Natural killer cell (primary cell): ENCODE data around the gene NAV2. TPM values are rescaled to one million over a fixed set of nuclear protein-coding genes. Genes with fewer than 3 reads are reported as not detected.

Experiments
- ATAC-seq, 3 donors: fragments of 150-1000 bp in 2 of 3; fragments of 200-7000 bp in 1 of 3; cut with Tn5 transposase; 1 replicate in 1 of 3; 2 replicates in 2 of 3; pipeline ENCODE4 v1.10.0; 2021; ENCODE audit warnings: mild to moderate bottlenecking in 2 of 3, moderate library complexity in 2 of 3
- DNase-seq, 2 donors: peaks; one replicate each; pipeline versions ENCODE4 v3.0.0 to v3.0.0-alpha.2; 2013 to 2021; ENCODE audit warnings: mixed read lengths in 1 of 2
- H3K27ac ChIP-seq: one replicate; pipeline ENCODE4 v1.5.1; 2013; ENCODE audit warnings: mild to moderate bottlenecking, low read length
- H3K27me3 ChIP-seq: one replicate; pipeline ENCODE4 v1.6.1; 2013; ENCODE audit warnings: low read length; ENCODE audit not compliant: control insufficient read depth, insufficient read depth
- H3K36me3 ChIP-seq: one replicate; pipeline ENCODE4 v1.6.1; 2013; ENCODE audit warnings: low read length; ENCODE audit not compliant: control insufficient read depth, insufficient read depth
- H3K4me1 ChIP-seq: one replicate; pipeline ENCODE4 v1.6.1; 2013; ENCODE audit warnings: low read length; ENCODE audit not compliant: control insufficient read depth, insufficient read depth
- H3K4me3 ChIP-seq: one replicate; pipeline ENCODE4 v1.5.1; 2013; ENCODE audit warnings: low read length
- H3K9me3 ChIP-seq: one replicate; pipeline ENCODE4 v1.6.1; 2013; ENCODE audit warnings: low read length; ENCODE audit not compliant: control insufficient read depth, insufficient read depth
- H3K27ac Mint-ChIP-seq, 2 donors: one replicate each; pipeline ENCODE4 v1.8.0; 2022; ENCODE audit warnings: mild to moderate bottlenecking in 2 of 2, mixed read lengths in 2 of 2, moderate library complexity in 1 of 2
- H3K27me3 Mint-ChIP-seq, 2 donors: one replicate each; pipeline ENCODE4 v1.8.0; 2022; ENCODE audit warnings: low read depth in 2 of 2, mixed read lengths in 2 of 2
- H3K36me3 Mint-ChIP-seq: one replicate; pipeline ENCODE4 v1.8.0; 2022; ENCODE audit warnings: mixed read lengths
- H3K4me1 Mint-ChIP-seq, 2 donors: one replicate each; pipeline ENCODE4 v1.8.0; 2022; ENCODE audit warnings: mixed read lengths in 2 of 2
- H3K4me3 Mint-ChIP-seq: one replicate; pipeline ENCODE4 v1.8.0; 2022; ENCODE audit warnings: mild to moderate bottlenecking, moderate library complexity, mixed read lengths
- H3K9me3 Mint-ChIP-seq, 2 donors: one replicate each; pipeline ENCODE4 v1.8.0; 2022; ENCODE audit warnings: mixed read lengths in 2 of 2
- WGBS: methylation state at CpG from one replicate; pipeline ENCODE4 v1.1.7; 2013; ENCODE audit warnings: missing lambda C conversion rate; ENCODE audit not compliant: insufficient coverage; 5-methylcytosine and 5-hydroxymethylcytosine counted together
- intact Hi-C: fragments of 100-400 bp; cut with micrococcal nuclease; formaldehyde crosslinking; loops from one replicate; pipeline ENCODE4 v1.14.2; 2022
- total RNA-seq, 4 donors: library from RNA; stranded (reverse); fragments of 120-200 nt in 1 of 4; gene quantifications; one replicate each; pipeline versions ENCODE4 v1.2.3 to v1.2.4, GENCODE V29; 2013 to 2022
- TF ChIP-seq, protein P1 (sequence below): fragments of 200-600 bp; IDR thresholded peaks from one replicate; pipeline ENCODE4 v1.8.0; 2022; ENCODE audit warnings: antibody characterized with exemption

NAV2 gene
- total RNA-seq, 3 donors from 2014 or later (not counting 1 experiment from before 2014, with no cell fraction given) = 0.14 to 1.6 (median 0.43) TPM

DNA sequence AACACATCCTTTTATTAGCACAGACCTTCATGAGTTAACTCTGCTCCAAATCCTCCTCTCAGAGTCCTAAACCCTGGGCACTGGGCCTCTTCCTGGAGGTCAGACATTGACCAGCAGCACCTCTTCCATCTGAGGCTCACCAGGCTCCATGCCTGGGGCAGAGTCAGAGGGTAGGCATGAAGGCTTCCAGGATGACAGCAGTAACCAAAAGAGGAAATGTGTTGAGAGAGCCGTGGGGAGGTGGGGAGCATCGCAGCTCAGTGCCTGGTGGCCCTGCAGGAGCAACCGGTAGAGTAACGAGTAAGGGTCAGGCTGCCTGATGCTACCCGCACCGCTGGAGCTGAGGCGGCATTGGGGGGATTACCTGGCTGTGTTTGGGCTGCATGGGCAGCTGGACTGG is 9.4 kb upstream of the NAV2 start:
- no peak for DNase-seq

GRCh38 chr11:19704213-19704612 is 8.4 kb upstream of the NAV2 start:
- H3K9me3 ChIP-seq = no peaks in the 10 kb centered on the region
- Mint-ChIP-seq H3K4me1 (no peaks in the 10 kb centered on the region), H3K27ac (no peak overlapping the region), H3K9me3 (no peaks in the 10 kb centered on the region), H3K4me3 (no peak overlapping the region), H3K27me3 (peaks cover 17 to 35% of the 10 kb centered on the region in 2 donors), H3K36me3 (no peaks in the 10 kb centered on the region)
- TF ChIP-seq, protein P1, sequence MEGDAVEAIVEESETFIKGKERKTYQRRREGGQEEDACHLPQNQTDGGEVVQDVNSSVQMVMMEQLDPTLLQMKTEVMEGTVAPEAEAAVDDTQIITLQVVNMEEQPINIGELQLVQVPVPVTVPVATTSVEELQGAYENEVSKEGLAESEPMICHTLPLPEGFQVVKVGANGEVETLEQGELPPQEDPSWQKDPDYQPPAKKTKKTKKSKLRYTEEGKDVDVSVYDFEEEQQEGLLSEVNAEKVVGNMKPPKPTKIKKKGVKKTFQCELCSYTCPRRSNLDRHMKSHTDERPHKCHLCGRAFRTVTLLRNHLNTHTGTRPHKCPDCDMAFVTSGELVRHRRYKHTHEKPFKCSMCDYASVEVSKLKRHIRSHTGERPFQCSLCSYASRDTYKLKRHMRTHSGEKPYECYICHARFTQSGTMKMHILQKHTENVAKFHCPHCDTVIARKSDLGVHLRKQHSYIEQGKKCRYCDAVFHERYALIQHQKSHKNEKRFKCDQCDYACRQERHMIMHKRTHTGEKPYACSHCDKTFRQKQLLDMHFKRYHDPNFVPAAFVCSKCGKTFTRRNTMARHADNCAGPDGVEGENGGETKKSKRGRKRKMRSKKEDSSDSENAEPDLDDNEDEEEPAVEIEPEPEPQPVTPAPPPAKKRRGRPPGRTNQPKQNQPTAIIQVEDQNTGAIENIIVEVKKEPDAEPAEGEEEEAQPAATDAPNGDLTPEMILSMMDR = no peak
- H3K4me3 ChIP-seq = no peak overlapping the region
- H3K27ac ChIP-seq = no peak overlapping the region
- no peaks in the 10 kb centered on the region for H3K36me3 ChIP-seq
- no peak for ATAC-seq
- no peak for DNase-seq
- no CpG with 5 or more reads among the region's 1 CpG for WGBS
- intact Hi-C loops = no loop called here
- H3K4me1 ChIP-seq = no peaks in the 10 kb centered on the region
- no peaks in the 10 kb centered on the region for H3K27me3 ChIP-seq

More for the DNA sequence above, 9.4 kb upstream of the NAV2 start:
- H3K4me3 ChIP-seq = no peak overlapping the region
- intact Hi-C loops = no loop called here
- H3K4me1 ChIP-seq = no peaks in the 10 kb centered on the region
- Mint-ChIP-seq H3K36me3 (no peaks in the 10 kb centered on the region), H3K27ac (no peak overlapping the region), H3K9me3 (no peaks in the 10 kb centered on the region), H3K27me3 (peaks cover 16 to 42% of the 10 kb centered on the region in 2 donors), H3K4me1 (no peaks in the 10 kb centered on the region), H3K4me3 (no peak overlapping the region)
- no peak overlapping the region for H3K27ac ChIP-seq
- TF ChIP-seq, protein P1 = no peak
- ATAC-seq = no peak
- H3K9me3 ChIP-seq = no peaks in the 10 kb centered on the region
- H3K27me3 ChIP-seq = no peaks in the 10 kb centered on the region
- H3K36me3 ChIP-seq = no peaks in the 10 kb centered on the region
- WGBS = 66% methylated on average over 7 of the region's 7 CpGs

DNA sequence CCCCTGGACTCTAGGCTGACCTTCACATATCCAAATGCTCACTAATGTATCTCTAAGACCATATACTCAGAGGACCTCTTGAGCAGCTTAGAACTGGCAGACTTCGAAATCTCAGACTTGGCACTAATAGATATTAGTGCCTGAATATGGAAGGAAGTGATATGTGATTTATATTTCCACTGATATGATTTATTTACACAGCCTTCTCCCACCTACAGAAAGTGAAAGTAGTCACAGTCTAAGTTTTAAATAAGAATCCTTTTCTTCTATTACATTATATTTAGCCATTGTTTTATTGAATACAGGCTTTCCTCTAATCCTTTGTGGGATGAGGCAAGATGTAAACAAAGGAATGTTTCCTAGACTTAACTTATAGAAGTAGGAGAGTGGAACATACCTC is 6.7 kb upstream of the NAV2 start:
- DNase-seq (no peak), ATAC-seq (no peak)
- Histone ChIP-seq H3K4me1 (no peaks in the 10 kb centered on the region), H3K9me3 (no peaks in the 10 kb centered on the region), H3K27ac (no peak overlapping the region), H3K27me3 (no peaks in the 10 kb centered on the region), H3K36me3 (no peaks in the 10 kb centered on the region), H3K4me3 (no peak overlapping the region)
- intact Hi-C loops = no loop called here
- TF ChIP-seq, protein P1 = no peak
- Mint-ChIP-seq H3K4me3 (no peak overlapping the region), H3K36me3 (no peaks in the 10 kb centered on the region), H3K4me1 (no peaks in the 10 kb centered on the region), H3K27ac (no peak overlapping the region), H3K9me3 (no peaks in the 10 kb centered on the region), H3K27me3 (peaks cover 11 to 22% of the 10 kb centered on the region in 2 donors)
- WGBS = no CpG with 5 or more reads among the region's 1 CpG

GRCh38 chr11:19711911-19712280 is 741 bp upstream of the NAV2 start:
- H3K27ac Mint-ChIP-seq = peak overlapping the region; percentile 79 to 83
- Histone ChIP-seq H3K27ac (peak overlapping the region; percentile 73), H3K36me3 (no peaks in the 10 kb centered on the region), H3K27me3 (peaks cover 28% of the 10 kb centered on the region), H3K4me1 (peaks cover 29% of the 10 kb centered on the region), H3K9me3 (no peaks in the 10 kb centered on the region), H3K4me3 (peak overlapping the region; percentile 86)
- no peaks in the 10 kb centered on the region for H3K36me3 Mint-ChIP-seq
- peaks cover 19 to 29% of the 10 kb centered on the region in 2 donors for H3K27me3 Mint-ChIP-seq
- TF ChIP-seq, protein P1 = no peak
- H3K4me1 Mint-ChIP-seq = peaks cover 25 to 29% of the 10 kb centered on the region in 2 donors
- H3K9me3 Mint-ChIP-seq = no peaks in the 10 kb centered on the region
- peak overlapping the region; percentile 100 for H3K4me3 Mint-ChIP-seq
- 2% methylated on average over 16 of the region's 16 CpGs for WGBS
- intact Hi-C loops = no loop called here
- ATAC-seq (peak in 1 of 3 donors; percentile 0), DNase-seq (no peak)
